ENCODE data around the gene PIP5K1C.

DNA sequence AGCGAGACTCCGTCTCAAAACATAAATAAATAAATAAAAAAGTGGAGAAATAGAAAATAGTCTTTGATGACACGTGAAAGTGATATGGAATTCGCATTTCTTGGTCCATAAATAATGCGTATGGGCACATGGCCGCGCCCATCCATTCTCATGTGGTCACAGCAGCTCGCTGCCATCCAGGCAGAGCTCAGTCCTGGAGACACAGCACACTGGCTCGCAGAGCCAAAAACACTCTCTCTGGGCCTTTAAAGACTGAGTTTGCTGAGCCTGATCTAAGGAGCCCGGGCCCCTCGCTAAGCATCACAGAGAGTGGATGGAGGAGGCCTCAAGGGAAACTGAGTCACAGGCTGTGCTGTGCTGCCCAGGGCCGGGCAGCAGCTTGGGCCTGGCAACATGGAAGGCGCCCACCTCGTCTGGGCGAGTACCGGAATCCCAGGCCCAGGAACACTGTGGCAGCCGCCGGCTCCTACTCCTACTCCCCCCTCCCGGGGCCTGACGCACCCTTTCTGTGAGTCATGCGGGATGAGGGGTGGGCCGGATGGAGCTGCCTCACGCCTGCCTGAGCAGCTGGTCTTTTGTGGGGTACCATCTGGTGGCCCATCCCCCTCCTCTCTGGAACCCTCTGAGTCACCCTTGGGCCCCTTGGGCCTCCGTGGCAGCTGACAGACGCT, 44.7 kb downstream of the PIP5K1C start:
- TF ChIP-seq, protein P1, sequence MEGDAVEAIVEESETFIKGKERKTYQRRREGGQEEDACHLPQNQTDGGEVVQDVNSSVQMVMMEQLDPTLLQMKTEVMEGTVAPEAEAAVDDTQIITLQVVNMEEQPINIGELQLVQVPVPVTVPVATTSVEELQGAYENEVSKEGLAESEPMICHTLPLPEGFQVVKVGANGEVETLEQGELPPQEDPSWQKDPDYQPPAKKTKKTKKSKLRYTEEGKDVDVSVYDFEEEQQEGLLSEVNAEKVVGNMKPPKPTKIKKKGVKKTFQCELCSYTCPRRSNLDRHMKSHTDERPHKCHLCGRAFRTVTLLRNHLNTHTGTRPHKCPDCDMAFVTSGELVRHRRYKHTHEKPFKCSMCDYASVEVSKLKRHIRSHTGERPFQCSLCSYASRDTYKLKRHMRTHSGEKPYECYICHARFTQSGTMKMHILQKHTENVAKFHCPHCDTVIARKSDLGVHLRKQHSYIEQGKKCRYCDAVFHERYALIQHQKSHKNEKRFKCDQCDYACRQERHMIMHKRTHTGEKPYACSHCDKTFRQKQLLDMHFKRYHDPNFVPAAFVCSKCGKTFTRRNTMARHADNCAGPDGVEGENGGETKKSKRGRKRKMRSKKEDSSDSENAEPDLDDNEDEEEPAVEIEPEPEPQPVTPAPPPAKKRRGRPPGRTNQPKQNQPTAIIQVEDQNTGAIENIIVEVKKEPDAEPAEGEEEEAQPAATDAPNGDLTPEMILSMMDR (IDR thresholded peaks at IDR 0.05): no peak
- no peak for TF ChIP-seq ZFX (IDR thresholded peaks at IDR 0.05; ENCODE audit: borderline replicate concordance)

Measured in 22Rv1 (cell line).